Osteocyte (in vitro differentiated cells): ENCODE measurements around the gene CFAP53. TPM values are rescaled to one million over a fixed set of nuclear protein-coding genes. Genes with fewer than 3 reads are reported as not detected.

Source experiments
- DNase-seq: peaks from one replicate; pipeline ENCODE4 v3.0.0; 2021; ENCODE audit warnings: mixed read lengths; ENCODE audit not compliant: unreplicated experiment; ENCODE audit errors: extremely low spot score
- H3K27ac Mint-ChIP-seq: one replicate; pipeline ENCODE4 v1.8.0; 2021; ENCODE audit warnings: mild to moderate bottlenecking, mixed read lengths; ENCODE audit not compliant: unreplicated experiment
- H3K27me3 Mint-ChIP-seq: one replicate; pipeline ENCODE4 v1.8.0; 2021; ENCODE audit warnings: mixed read lengths; ENCODE audit not compliant: unreplicated experiment
- H3K36me3 Mint-ChIP-seq: one replicate; pipeline ENCODE4 v1.8.0; 2021; ENCODE audit warnings: mixed read lengths; ENCODE audit not compliant: unreplicated experiment
- H3K4me1 Mint-ChIP-seq: one replicate; pipeline ENCODE4 v1.8.0; 2021; ENCODE audit warnings: mixed read lengths; ENCODE audit not compliant: unreplicated experiment
- H3K4me3 Mint-ChIP-seq: one replicate; pipeline ENCODE4 v1.8.0; 2021; ENCODE audit warnings: mild to moderate bottlenecking, moderate library complexity, mixed read lengths; ENCODE audit not compliant: unreplicated experiment
- H3K9me3 Mint-ChIP-seq: one replicate; pipeline ENCODE4 v1.8.0; 2021; ENCODE audit warnings: mixed read lengths; ENCODE audit not compliant: unreplicated experiment
- CTCF ChIP-seq: fragments of 200-600 bp; sonication (generic); IDR thresholded peaks from 2 replicates; pipeline ENCODE4 v1.5.0; 2021; ENCODE audit warnings: antibody characterized with exemption, mild to moderate bottlenecking, moderate library complexity
- total RNA-seq: library from RNA; stranded (reverse); gene quantifications from 2 replicates; pipeline ENCODE4 v1.2.1, GENCODE V29; 2021

CFAP53 gene
- total RNA-seq, 1 donor from 2014 or later, result 0.78 TPM

- H3K27ac Mint-ChIP-seq, result no peak overlapping the region
- DNase-seq, result no peak
- peak overlapping the region; percentile 82 for H3K4me3 Mint-ChIP-seq
- TF ChIP-seq CTCF, result no peak
- peaks cover 9% of the 10 kb centered on the region for H3K9me3 Mint-ChIP-seq
- peaks cover 4% of the 10 kb centered on the region for H3K4me1 Mint-ChIP-seq
- peaks cover 25% of the 10 kb centered on the region for H3K27me3 Mint-ChIP-seq
- H3K36me3 Mint-ChIP-seq, result no peaks in the 10 kb centered on the region
Observed at GRCh38 chr18:50307400-50307737, 41.1 kb upstream of the CFAP53 start.

- Mint-ChIP-seq H3K27me3 (peaks cover 25% of the 10 kb centered on the region), H3K36me3 (no peaks in the 10 kb centered on the region), H3K27ac (no peak overlapping the region), H3K4me3 (peak overlapping the region; percentile 82), H3K9me3 (peaks cover 9% of the 10 kb centered on the region), H3K4me1 (peaks cover 4% of the 10 kb centered on the region)
- no peak for DNase-seq
- TF ChIP-seq CTCF, result no peak
Observed at GRCh38 chr18:50306944-50307343, 40.6 kb upstream of the CFAP53 start.

- Mint-ChIP-seq H3K27ac (no peak overlapping the region), H3K4me1 (peaks cover 5% of the 10 kb centered on the region), H3K36me3 (no peaks in the 10 kb centered on the region), H3K27me3 (peaks cover 36% of the 10 kb centered on the region), H3K9me3 (peaks cover 4% of the 10 kb centered on the region), H3K4me3 (no peak overlapping the region)
- no peak for TF ChIP-seq CTCF
- DNase-seq, result no peak
Observed at GRCh38 chr18:50301074-50301473, 34.8 kb upstream of the CFAP53 start.

GRCh38 chr18:50299626-50300388, 33.5 kb upstream of the CFAP53 start:
- Mint-ChIP-seq H3K27me3 (peaks cover 40% of the 10 kb centered on the region), H3K36me3 (no peaks in the 10 kb centered on the region), H3K4me3 (no peak overlapping the region), H3K27ac (no peak overlapping the region), H3K4me1 (peaks cover 5% of the 10 kb centered on the region), H3K9me3 (no peaks in the 10 kb centered on the region)
- DNase-seq, result no peak
- no peak for TF ChIP-seq CTCF

GRCh38 chr18:50298443-50299284, 32.4 kb upstream of the CFAP53 start:
- TF ChIP-seq CTCF, result no peak
- H3K4me3 Mint-ChIP-seq, result no peak overlapping the region

More at GRCh38 chr18:50298443-50299284, 32.4 kb upstream of the CFAP53 start:
- no peaks in the 10 kb centered on the region for H3K9me3 Mint-ChIP-seq
- no peaks in the 10 kb centered on the region for H3K36me3 Mint-ChIP-seq
- H3K4me1 Mint-ChIP-seq, result peaks cover 5% of the 10 kb centered on the region
- H3K27ac Mint-ChIP-seq, result no peak overlapping the region
- DNase-seq, result no peak
- H3K27me3 Mint-ChIP-seq, result peaks cover 39% of the 10 kb centered on the region
